ENCODE data around the gene CENPVL3.

DNA sequence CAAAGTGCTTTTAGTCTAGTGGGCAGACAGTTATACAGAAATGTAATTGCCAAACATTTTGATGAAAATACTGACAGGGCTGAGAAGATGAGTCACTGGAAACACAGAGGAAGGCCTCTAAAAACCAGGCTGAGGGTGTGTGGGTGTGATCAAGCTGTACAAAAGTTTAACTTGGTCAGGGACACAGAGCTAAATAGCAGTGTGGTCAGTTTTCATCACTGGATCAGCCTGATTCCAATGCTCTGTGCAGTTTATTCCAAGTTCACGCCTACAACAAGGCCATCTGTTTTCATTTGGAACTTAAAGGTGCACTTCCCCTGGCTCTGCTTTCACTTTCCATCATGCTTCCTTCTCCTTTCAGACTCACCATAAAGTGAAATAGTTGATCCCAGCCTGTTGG, 10.6 kb downstream of the CENPVL3 start:
- TF ChIP-seq, protein P1, sequence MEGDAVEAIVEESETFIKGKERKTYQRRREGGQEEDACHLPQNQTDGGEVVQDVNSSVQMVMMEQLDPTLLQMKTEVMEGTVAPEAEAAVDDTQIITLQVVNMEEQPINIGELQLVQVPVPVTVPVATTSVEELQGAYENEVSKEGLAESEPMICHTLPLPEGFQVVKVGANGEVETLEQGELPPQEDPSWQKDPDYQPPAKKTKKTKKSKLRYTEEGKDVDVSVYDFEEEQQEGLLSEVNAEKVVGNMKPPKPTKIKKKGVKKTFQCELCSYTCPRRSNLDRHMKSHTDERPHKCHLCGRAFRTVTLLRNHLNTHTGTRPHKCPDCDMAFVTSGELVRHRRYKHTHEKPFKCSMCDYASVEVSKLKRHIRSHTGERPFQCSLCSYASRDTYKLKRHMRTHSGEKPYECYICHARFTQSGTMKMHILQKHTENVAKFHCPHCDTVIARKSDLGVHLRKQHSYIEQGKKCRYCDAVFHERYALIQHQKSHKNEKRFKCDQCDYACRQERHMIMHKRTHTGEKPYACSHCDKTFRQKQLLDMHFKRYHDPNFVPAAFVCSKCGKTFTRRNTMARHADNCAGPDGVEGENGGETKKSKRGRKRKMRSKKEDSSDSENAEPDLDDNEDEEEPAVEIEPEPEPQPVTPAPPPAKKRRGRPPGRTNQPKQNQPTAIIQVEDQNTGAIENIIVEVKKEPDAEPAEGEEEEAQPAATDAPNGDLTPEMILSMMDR (IDR thresholded peaks at IDR 0.05; ENCODE audit: low read depth, low read length, missing input control): no peak
- TF ChIP-seq GABPA (IDR thresholded peaks at IDR 0.05 in 1 of 2, conservative IDR thresholded peaks at IDR 0.05 in 1 of 2): no peak
- TF ChIP-seq, protein P2, sequence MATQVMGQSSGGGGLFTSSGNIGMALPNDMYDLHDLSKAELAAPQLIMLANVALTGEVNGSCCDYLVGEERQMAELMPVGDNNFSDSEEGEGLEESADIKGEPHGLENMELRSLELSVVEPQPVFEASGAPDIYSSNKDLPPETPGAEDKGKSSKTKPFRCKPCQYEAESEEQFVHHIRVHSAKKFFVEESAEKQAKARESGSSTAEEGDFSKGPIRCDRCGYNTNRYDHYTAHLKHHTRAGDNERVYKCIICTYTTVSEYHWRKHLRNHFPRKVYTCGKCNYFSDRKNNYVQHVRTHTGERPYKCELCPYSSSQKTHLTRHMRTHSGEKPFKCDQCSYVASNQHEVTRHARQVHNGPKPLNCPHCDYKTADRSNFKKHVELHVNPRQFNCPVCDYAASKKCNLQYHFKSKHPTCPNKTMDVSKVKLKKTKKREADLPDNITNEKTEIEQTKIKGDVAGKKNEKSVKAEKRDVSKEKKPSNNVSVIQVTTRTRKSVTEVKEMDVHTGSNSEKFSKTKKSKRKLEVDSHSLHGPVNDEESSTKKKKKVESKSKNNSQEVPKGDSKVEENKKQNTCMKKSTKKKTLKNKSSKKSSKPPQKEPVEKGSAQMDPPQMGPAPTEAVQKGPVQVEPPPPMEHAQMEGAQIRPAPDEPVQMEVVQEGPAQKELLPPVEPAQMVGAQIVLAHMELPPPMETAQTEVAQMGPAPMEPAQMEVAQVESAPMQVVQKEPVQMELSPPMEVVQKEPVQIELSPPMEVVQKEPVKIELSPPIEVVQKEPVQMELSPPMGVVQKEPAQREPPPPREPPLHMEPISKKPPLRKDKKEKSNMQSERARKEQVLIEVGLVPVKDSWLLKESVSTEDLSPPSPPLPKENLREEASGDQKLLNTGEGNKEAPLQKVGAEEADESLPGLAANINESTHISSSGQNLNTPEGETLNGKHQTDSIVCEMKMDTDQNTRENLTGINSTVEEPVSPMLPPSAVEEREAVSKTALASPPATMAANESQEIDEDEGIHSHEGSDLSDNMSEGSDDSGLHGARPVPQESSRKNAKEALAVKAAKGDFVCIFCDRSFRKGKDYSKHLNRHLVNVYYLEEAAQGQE (IDR thresholded peaks at IDR 0.05): no peak
- TF ChIP-seq HNF4A (conservative IDR thresholded peaks at IDR 0.05): no peak
- no peak for TF ChIP-seq SP1 (IDR thresholded peaks at IDR 0.05)
- TF ChIP-seq, protein P3, sequence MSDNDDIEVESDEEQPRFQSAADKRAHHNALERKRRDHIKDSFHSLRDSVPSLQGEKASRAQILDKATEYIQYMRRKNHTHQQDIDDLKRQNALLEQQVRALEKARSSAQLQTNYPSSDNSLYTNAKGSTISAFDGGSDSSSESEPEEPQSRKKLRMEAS (IDR thresholded peaks at IDR 0.05): no peak
- TF ChIP-seq YY1 (IDR thresholded peaks at IDR 0.05): no peak
- TF ChIP-seq TAF1 (conservative IDR thresholded peaks at IDR 0.05): no peak
- no peak for TF ChIP-seq JUND (IDR thresholded peaks at IDR 0.05)
- TF ChIP-seq RAD21 (IDR thresholded peaks at IDR 0.05): no peak
- TF ChIP-seq NR2F2 (IDR thresholded peaks at IDR 0.05): no peak
- no peak for TF ChIP-seq EGR1 (IDR thresholded peaks at IDR 0.05; ENCODE audit: low read depth in 2 of 2)
- TF ChIP-seq FOXA2 (IDR thresholded peaks at IDR 0.05): no peak
- no peak for TF ChIP-seq RXRA (IDR thresholded peaks at IDR 0.05)

Measured in liver (tissue), 3 donors.